ENCODE measurements around the gene C2CD2.

The C2CD2 gene

GRCh38 chr21:41919666-41920398, 34.0 kb downstream of the C2CD2 start:
- TF ChIP-seq ZFP30 (CRISPR knock-in tag; IDR thresholded peaks at IDR 0.05): no peak
- no peak for TF ChIP-seq TOX (CRISPR knock-in tag; IDR thresholded peaks at IDR 0.05; ENCODE audit: borderline replicate concordance)
- no peak for TF ChIP-seq OSR1 (CRISPR knock-in tag; IDR thresholded peaks at IDR 0.05)
- TF ChIP-seq ZC3H10 (CRISPR knock-in tag; IDR thresholded peaks at IDR 0.05): no peak
- no peak for TF ChIP-seq ZFP3 (CRISPR knock-in tag; IDR thresholded peaks at IDR 0.05)
- TF ChIP-seq GLIS3 (CRISPR knock-in tag; IDR thresholded peaks at IDR 0.05): no peak
- no peak for ATAC-seq

GRCh38 chr21:41918561-41919358, 35.1 kb downstream of the C2CD2 start:
- ATAC-seq: no peak
- TF ChIP-seq CREB5 (CRISPR knock-in tag; IDR thresholded peaks at IDR 0.05; ENCODE audit: low read depth) (no peak), BACH2 (CRISPR knock-in tag; IDR thresholded peaks at IDR 0.05; ENCODE audit: borderline replicate concordance) (no peak), ZNF70 (CRISPR knock-in tag; IDR thresholded peaks at IDR 0.05) (no peak), SNAI2 (CRISPR knock-in tag; IDR thresholded peaks at IDR 0.05) (no peak), CSRNP3 (CRISPR knock-in tag; IDR thresholded peaks at IDR 0.05) (no peak), ZNF565 (CRISPR knock-in tag; conservative IDR thresholded peaks at IDR 0.05; ENCODE audit: low read depth) (no peak), ZNF8 (CRISPR knock-in tag; IDR thresholded peaks at IDR 0.05) (no peak), POU6F1 (CRISPR knock-in tag; IDR thresholded peaks at IDR 0.05; ENCODE audit: borderline replicate concordance, low read depth) (no peak), TCF4 (CRISPR knock-in tag; IDR thresholded peaks at IDR 0.05; ENCODE audit: borderline replicate concordance) (no peak)

- TF ChIP-seq ZC3H10 (CRISPR knock-in tag; IDR thresholded peaks at IDR 0.05): no peak
- TF ChIP-seq ZNF565 (CRISPR knock-in tag; conservative IDR thresholded peaks at IDR 0.05; ENCODE audit: low read depth): no peak
- no peak for TF ChIP-seq ARNTL (CRISPR knock-in tag; IDR thresholded peaks at IDR 0.05; ENCODE audit: borderline replicate concordance, low read depth)
- no peak for TF ChIP-seq TSHZ2 (CRISPR knock-in tag; IDR thresholded peaks at IDR 0.05)
- TF ChIP-seq ZFP30 (CRISPR knock-in tag; IDR thresholded peaks at IDR 0.05): no peak
- TF ChIP-seq POU6F1 (CRISPR knock-in tag; IDR thresholded peaks at IDR 0.05; ENCODE audit: borderline replicate concordance, low read depth): no peak
- no peak for TF ChIP-seq BACH2 (CRISPR knock-in tag; IDR thresholded peaks at IDR 0.05; ENCODE audit: borderline replicate concordance)
- ATAC-seq: no peak
Observed at GRCh38 chr21:41917531-41917930, 36.3 kb downstream of the C2CD2 start.

Data from SK-N-SH treated with all-trans-retinoic acid at 6 μM for 48 hours (cell line).